Measurements from ENCODE around the gene CRIP2.
A peak's percentile ranks its signal among the peaks of the same experiment; 100 is the strongest.

The CRIP2 gene

DNA sequence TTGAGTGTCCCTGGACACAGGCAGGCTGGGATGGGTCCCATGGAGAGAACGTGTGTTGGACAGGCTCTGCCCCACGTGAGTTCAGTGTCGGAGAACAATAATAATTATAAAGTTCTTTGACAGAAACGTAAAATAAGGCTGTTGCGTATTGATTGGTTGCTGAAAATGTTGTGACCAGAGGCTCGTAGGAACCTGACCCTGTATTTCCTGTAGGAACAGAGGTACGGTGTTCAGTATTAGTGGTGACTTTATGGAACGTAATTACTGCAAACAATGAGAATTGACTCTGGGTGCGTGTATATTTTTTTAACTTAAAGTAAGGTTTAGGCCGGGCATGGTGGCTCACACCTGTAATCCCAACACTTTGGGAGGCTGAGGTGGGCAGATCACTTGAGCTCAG is 47.2 kb upstream of the CRIP2 start:
- Histone ChIP-seq H2BK12ac (ENCODE audit: low read length) (no peak overlapping the region), H3K79me2 (ENCODE audit: control insufficient read depth, insufficient read depth, low read length, poor library complexity) (peaks cover 9% of the 10 kb centered on the region), H3K4me1 (ENCODE audit: control insufficient read depth in 1 of 2, insufficient read depth in 2 of 2, low read length in 2 of 2) (peaks cover 3 to 5% of the 10 kb centered on the region in 2 experiments), H3K4me2 (ENCODE audit: low read length) (no peak overlapping the region), H3K4me3 (ENCODE audit: low read depth, low read length) (no peak overlapping the region), H4K12ac (ENCODE audit: low read depth, low read length) (no peak overlapping the region), H2AK5ac (ENCODE audit: low read length) (no peak overlapping the region), H4K8ac (ENCODE audit: low read depth, low read length) (no peak overlapping the region), H3K27me3 (ENCODE audit: insufficient read depth, low read length) (no peaks in the 10 kb centered on the region), H3K79me1 (ENCODE audit: low read length) (no peaks in the 10 kb centered on the region), H3K9me3 (ENCODE audit: insufficient read depth, low read depth, low read length) (peaks cover 8% of the 10 kb centered on the region), H2AFZ (ENCODE audit: insufficient read depth, low read length, poor library complexity) (no peak overlapping the region), H3K14ac (ENCODE audit: low read length) (no peak overlapping the region), H2BK120ac (ENCODE audit: insufficient read depth, low read length, poor library complexity) (no peak overlapping the region), H4K91ac (ENCODE audit: low read depth, low read length) (no peak overlapping the region), H3K4ac (ENCODE audit: low read depth, low read length) (no peak overlapping the region), H3K9ac (ENCODE audit: low read length) (no peak overlapping the region), H2BK5ac (ENCODE audit: low read depth, low read length, poor library complexity) (no peak overlapping the region), H3K23ac (ENCODE audit: low read length) (no peak overlapping the region), H3K18ac (ENCODE audit: low read length) (no peak overlapping the region), H3K27ac (ENCODE audit: low read depth, low read length) (no peak overlapping the region), H3K36me3 (ENCODE audit: control insufficient read depth in 1 of 2, insufficient read depth in 2 of 2, low read length in 2 of 2) (peaks cover 25 to 29% of the 10 kb centered on the region in 2 experiments)
- DNase-seq, result no peak
- WGBS (ENCODE audit: extremely low coverage, insufficient coverage, insufficient read length), result no CpG with 5 or more reads among the region's 10 CpGs

DNA sequence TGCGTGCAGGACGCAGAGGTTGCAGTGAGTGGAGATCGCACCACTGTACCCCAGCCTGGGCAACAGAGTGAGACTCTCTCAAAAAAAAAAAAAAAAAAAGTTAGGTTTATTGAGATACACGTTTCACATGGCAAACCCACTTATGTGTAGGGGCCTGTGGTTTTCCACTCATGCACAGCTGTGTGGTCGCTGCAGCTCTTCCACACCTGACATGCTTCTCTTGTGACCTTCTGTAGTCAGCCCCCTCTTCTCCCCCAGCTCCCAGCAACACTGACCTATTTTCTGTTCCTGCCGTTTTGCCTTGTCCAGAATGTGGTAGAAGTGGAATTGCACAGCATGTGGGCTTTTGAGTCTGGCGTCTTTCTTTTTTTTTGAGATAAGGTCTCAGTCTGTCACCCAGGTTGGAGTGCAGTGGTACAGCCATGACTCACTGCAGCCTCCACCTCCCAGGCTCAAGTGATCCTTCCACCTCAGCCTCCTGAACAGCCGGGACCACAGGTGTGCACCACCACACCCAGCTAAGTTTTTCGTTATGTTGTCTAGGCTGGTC is 46.6 kb upstream of the CRIP2 start:
- Histone ChIP-seq H3K36me3 (ENCODE audit: control insufficient read depth in 1 of 2, insufficient read depth in 2 of 2, low read length in 2 of 2) (peaks cover 27 to 29% of the 10 kb centered on the region in 2 experiments), H2AK5ac (ENCODE audit: low read length) (no peak overlapping the region), H3K18ac (ENCODE audit: low read length) (no peak overlapping the region), H2AFZ (ENCODE audit: insufficient read depth, low read length, poor library complexity) (no peak overlapping the region), H3K4me3 (ENCODE audit: low read depth, low read length) (no peak overlapping the region), H3K27ac (ENCODE audit: low read depth, low read length) (no peak overlapping the region), H3K9me3 (ENCODE audit: insufficient read depth, low read depth, low read length) (peaks cover 8% of the 10 kb centered on the region), H4K8ac (ENCODE audit: low read depth, low read length) (no peak overlapping the region), H2BK12ac (ENCODE audit: low read length) (no peak overlapping the region), H3K27me3 (ENCODE audit: insufficient read depth, low read length) (no peaks in the 10 kb centered on the region), H3K4me1 (ENCODE audit: control insufficient read depth in 1 of 2, insufficient read depth in 2 of 2, low read length in 2 of 2) (peaks cover under 1 to 3% of the 10 kb centered on the region in 2 experiments), H3K23ac (ENCODE audit: low read length) (no peak overlapping the region), H3K4me2 (ENCODE audit: low read length) (no peak overlapping the region), H3K4ac (ENCODE audit: low read depth, low read length) (no peak overlapping the region), H4K91ac (ENCODE audit: low read depth, low read length) (no peak overlapping the region), H3K9ac (ENCODE audit: low read length) (no peak overlapping the region), H4K12ac (ENCODE audit: low read depth, low read length) (no peak overlapping the region), H2BK5ac (ENCODE audit: low read depth, low read length, poor library complexity) (no peak overlapping the region), H3K14ac (ENCODE audit: low read length) (no peak overlapping the region), H3K79me1 (ENCODE audit: low read length) (no peaks in the 10 kb centered on the region), H3K79me2 (ENCODE audit: control insufficient read depth, insufficient read depth, low read length, poor library complexity) (peaks cover 9% of the 10 kb centered on the region), H2BK120ac (ENCODE audit: insufficient read depth, low read length, poor library complexity) (no peak overlapping the region)
- peak; percentile 23 to 62 for DNase-seq
- WGBS (ENCODE audit: extremely low coverage, insufficient coverage, insufficient read length), result no CpG with 5 or more reads among the region's 9 CpGs

DNA sequence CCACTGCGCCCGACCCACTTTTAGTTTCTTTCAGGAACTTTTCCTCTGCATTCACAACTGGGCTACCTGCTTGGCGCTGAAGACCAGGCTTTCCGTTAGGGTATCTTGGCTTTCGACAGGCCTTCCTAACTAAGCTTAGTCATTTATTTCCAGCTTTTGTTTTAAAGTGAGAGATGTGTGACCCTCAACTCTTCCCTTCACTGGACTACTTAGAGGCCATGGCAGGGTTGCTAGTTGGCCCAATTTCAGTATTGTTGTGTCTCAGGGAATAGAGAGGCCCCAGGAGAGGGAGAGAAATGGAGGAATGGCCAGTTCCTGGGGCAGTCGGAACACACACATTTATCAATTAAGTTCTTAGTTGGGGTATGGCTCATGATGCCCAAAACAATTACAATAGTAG is 44.6 kb upstream of the CRIP2 start:
- H3K79me2 ChIP-seq (ENCODE audit: control insufficient read depth, insufficient read depth, low read length, poor library complexity), result peaks cover 3% of the 10 kb centered on the region
- no peak overlapping the region for H3K4me3 ChIP-seq (ENCODE audit: low read depth, low read length)
- no peak overlapping the region for H3K14ac ChIP-seq (ENCODE audit: low read length)
- H2BK5ac ChIP-seq (ENCODE audit: low read depth, low read length, poor library complexity), result no peak overlapping the region
- H3K27me3 ChIP-seq (ENCODE audit: insufficient read depth, low read length), result no peaks in the 10 kb centered on the region
- H4K91ac ChIP-seq (ENCODE audit: low read depth, low read length), result no peak overlapping the region
- H3K27ac ChIP-seq (ENCODE audit: low read depth, low read length), result no peak overlapping the region
- no peak overlapping the region for H2AK5ac ChIP-seq (ENCODE audit: low read length)
- H3K36me3 ChIP-seq (ENCODE audit: control insufficient read depth in 1 of 2, insufficient read depth in 2 of 2, low read length in 2 of 2), result peaks cover 20 to 22% of the 10 kb centered on the region in 2 experiments
- peaks cover 6 to 7% of the 10 kb centered on the region in 2 experiments for H3K4me1 ChIP-seq (ENCODE audit: control insufficient read depth in 1 of 2, insufficient read depth in 2 of 2, low read length in 2 of 2)
- no peak overlapping the region for H3K4ac ChIP-seq (ENCODE audit: low read depth, low read length)
- no peak overlapping the region for H2BK120ac ChIP-seq (ENCODE audit: insufficient read depth, low read length, poor library complexity)
- WGBS (ENCODE audit: extremely low coverage, insufficient coverage, insufficient read length), result no CpG with 5 or more reads among the region's 6 CpGs
- H3K9ac ChIP-seq (ENCODE audit: low read length), result no peak overlapping the region
- H4K12ac ChIP-seq (ENCODE audit: low read depth, low read length), result no peak overlapping the region
- H3K4me2 ChIP-seq (ENCODE audit: low read length), result no peak overlapping the region
- peaks cover 8% of the 10 kb centered on the region for H3K9me3 ChIP-seq (ENCODE audit: insufficient read depth, low read depth, low read length)
- H3K18ac ChIP-seq (ENCODE audit: low read length), result no peak overlapping the region
- no peak overlapping the region for H3K23ac ChIP-seq (ENCODE audit: low read length)
- H3K79me1 ChIP-seq (ENCODE audit: low read length), result no peaks in the 10 kb centered on the region
- H4K8ac ChIP-seq (ENCODE audit: low read depth, low read length), result no peak overlapping the region
- no peak for DNase-seq
- no peak overlapping the region for H2AFZ ChIP-seq (ENCODE audit: insufficient read depth, low read length, poor library complexity)
- no peak overlapping the region for H2BK12ac ChIP-seq (ENCODE audit: low read length)

DNA sequence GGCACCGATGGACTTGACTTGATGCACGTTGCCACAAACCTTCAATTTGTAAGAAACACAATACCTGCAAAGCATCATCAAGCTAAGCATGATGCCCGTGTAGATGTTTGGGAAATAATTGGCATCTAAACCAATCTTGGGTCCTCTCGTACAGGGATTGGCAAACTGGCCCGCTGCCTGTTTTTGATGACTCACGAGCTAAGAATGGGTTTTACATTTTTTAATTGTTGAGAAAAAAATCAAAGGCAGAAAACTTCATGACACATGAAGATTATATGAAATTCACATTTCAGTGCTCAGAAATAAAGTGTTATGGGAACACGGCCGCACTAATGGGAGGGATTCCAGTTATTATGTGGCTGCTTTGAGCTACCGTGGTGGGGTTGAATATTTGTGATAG is 44.1 kb upstream of the CRIP2 start:
- no peak overlapping the region for H2BK12ac ChIP-seq (ENCODE audit: low read length)
- no CpG with 5 or more reads among the region's 9 CpGs for WGBS (ENCODE audit: extremely low coverage, insufficient coverage, insufficient read length)
- no peak overlapping the region for H3K18ac ChIP-seq (ENCODE audit: low read length)
- H3K4me3 ChIP-seq (ENCODE audit: low read depth, low read length), result no peak overlapping the region
- H2BK120ac ChIP-seq (ENCODE audit: insufficient read depth, low read length, poor library complexity), result no peak overlapping the region
- H4K12ac ChIP-seq (ENCODE audit: low read depth, low read length), result no peak overlapping the region
- no peak overlapping the region for H3K4ac ChIP-seq (ENCODE audit: low read depth, low read length)
- peak in 1 of 2 donors; percentile 70 for DNase-seq
- no peak overlapping the region for H3K27ac ChIP-seq (ENCODE audit: low read depth, low read length)
- H3K79me2 ChIP-seq (ENCODE audit: control insufficient read depth, insufficient read depth, low read length, poor library complexity), result peaks cover 3% of the 10 kb centered on the region
- H3K4me2 ChIP-seq (ENCODE audit: low read length), result no peak overlapping the region
- peaks cover 16 to 19% of the 10 kb centered on the region in 2 experiments for H3K36me3 ChIP-seq (ENCODE audit: control insufficient read depth in 1 of 2, insufficient read depth in 2 of 2, low read length in 2 of 2)
- no peak overlapping the region for H4K91ac ChIP-seq (ENCODE audit: low read depth, low read length)
- no peaks in the 10 kb centered on the region for H3K79me1 ChIP-seq (ENCODE audit: low read length)
- H4K8ac ChIP-seq (ENCODE audit: low read depth, low read length), result no peak overlapping the region
- no peaks in the 10 kb centered on the region for H3K27me3 ChIP-seq (ENCODE audit: insufficient read depth, low read length)
- H3K9ac ChIP-seq (ENCODE audit: low read length), result no peak overlapping the region
- H3K9me3 ChIP-seq (ENCODE audit: insufficient read depth, low read depth, low read length), result peaks cover 8% of the 10 kb centered on the region
- no peak overlapping the region for H2AK5ac ChIP-seq (ENCODE audit: low read length)
- H3K14ac ChIP-seq (ENCODE audit: low read length), result no peak overlapping the region
- no peak overlapping the region for H2BK5ac ChIP-seq (ENCODE audit: low read depth, low read length, poor library complexity)
- H2AFZ ChIP-seq (ENCODE audit: insufficient read depth, low read length, poor library complexity), result no peak overlapping the region
- no peak overlapping the region for H3K23ac ChIP-seq (ENCODE audit: low read length)
- peaks cover 6 to 7% of the 10 kb centered on the region in 2 experiments for H3K4me1 ChIP-seq (ENCODE audit: control insufficient read depth in 1 of 2, insufficient read depth in 2 of 2, low read length in 2 of 2)
